ENCODE results near the gene ITPKB. TPM values are rescaled to one million over a fixed set of nuclear protein-coding genes. Genes with fewer than 3 reads are reported as not detected.

Gene ITPKB
- total RNA-seq, 1 donor from 2014 or later: 10.5 TPM

DNA sequence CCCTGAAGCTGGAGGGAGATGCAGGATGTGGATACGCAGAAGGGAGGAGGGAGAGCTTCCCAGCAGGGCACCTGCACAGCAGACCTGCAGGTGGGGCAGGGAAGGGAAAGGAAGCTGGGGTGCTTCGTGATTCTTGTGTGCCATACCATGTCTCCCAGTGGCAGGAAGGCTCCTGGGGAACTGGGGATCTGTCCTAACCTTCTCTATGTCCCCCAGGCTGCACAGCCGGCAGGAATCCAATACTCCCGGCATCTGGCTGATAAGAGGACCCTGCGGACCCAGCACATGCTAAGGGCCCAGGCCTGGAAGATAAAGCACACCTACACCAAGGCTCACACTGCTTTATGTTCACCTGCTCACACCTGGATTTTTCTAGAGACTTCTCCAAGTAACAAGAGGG, 79.4 kb downstream of the ITPKB start:
- intact Hi-C loops (cut with DNase I): loop anchor here (2.0 to 5.0 kb wide), 2 partner anchors 43 to 78 kb away; partner anchors contain the start of gene ITPKB
- DNase-seq (ENCODE audit: low spot score): no peak

DNA sequence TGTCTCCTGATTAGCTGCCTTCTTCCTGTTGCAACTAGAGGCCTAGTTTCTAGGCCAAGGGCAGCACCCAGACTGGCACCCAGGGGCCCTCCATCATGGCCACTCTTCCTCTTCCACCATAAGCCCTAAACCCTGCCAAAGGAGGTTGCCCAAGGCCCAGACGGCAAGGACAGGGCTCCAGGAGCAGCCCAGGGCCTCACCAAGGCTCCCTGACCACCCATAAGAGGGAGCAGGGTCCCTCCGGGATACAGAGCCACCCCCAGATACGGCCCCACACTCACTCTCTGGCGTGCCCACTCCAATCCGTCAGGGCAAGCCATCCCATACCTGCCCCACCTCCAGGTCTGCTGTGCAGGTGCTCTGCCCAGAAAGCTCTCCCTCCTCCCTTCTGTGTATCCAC, 79.9 kb downstream of the ITPKB start:
- intact Hi-C loops (cut with DNase I): no loop called here
- no peak for DNase-seq (ENCODE audit: low spot score)

DNA sequence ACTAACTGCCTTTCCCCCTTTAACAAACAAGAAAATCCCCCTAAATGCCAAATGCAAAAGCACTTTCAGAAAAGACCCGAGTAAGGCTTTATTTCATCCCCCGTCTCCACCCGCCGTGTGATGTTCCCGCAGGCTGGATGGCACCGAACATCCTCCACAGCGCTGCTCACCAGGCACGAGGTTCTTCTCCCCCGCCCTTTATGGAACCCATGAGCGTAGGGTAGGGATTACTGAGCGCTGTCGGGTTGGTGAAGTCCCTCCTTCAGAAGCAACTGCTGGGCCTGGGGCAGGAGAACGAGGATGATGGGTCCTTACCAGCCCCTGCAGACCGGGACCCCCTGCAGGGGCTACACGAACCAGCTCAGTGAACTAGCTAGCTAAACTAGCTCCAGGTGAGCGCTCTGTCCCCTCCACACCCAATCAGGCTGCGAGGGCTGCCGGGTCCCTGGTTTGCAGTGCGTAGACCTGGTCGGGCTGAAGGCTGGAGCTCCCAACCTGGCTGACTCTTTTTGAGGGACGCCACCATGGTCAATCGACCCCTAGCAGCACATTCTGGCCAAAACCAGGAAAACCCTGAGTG, 80.4 kb downstream of the ITPKB start:
- no peak for DNase-seq (ENCODE audit: low spot score)
- intact Hi-C loops (cut with DNase I): no loop called here

GRCh38 chr1:226657895-226658545, 81.1 kb downstream of the ITPKB start:
- no peak for DNase-seq (ENCODE audit: low spot score)
- intact Hi-C loops (cut with DNase I): no loop called here

GRCh38 chr1:226656601-226657277, 82.3 kb downstream of the ITPKB start:
- intact Hi-C loops (cut with DNase I): no loop called here
- DNase-seq (ENCODE audit: low spot score): no peak

DNA sequence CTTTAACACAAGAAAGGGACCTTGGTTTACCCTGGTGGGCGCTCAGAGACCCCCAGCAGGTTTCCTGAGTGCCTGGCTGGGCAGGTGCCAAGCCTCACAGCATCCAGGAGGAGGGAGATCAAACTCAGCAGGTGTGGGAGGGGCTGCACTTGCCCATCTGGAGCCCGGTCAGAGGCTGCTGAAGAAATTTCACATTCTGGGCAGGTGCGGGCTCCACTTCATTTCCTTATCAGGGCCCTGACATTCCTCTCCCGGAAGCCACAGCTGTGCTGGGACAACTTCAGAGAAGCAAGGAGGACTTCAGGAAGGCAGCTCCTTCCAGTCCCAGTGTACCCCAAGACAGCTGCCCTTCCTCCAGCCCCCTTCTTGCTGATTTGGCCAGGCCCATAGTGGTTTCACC, 82.9 kb downstream of the ITPKB start:
- DNase-seq (ENCODE audit: low spot score): no peak

DNA sequence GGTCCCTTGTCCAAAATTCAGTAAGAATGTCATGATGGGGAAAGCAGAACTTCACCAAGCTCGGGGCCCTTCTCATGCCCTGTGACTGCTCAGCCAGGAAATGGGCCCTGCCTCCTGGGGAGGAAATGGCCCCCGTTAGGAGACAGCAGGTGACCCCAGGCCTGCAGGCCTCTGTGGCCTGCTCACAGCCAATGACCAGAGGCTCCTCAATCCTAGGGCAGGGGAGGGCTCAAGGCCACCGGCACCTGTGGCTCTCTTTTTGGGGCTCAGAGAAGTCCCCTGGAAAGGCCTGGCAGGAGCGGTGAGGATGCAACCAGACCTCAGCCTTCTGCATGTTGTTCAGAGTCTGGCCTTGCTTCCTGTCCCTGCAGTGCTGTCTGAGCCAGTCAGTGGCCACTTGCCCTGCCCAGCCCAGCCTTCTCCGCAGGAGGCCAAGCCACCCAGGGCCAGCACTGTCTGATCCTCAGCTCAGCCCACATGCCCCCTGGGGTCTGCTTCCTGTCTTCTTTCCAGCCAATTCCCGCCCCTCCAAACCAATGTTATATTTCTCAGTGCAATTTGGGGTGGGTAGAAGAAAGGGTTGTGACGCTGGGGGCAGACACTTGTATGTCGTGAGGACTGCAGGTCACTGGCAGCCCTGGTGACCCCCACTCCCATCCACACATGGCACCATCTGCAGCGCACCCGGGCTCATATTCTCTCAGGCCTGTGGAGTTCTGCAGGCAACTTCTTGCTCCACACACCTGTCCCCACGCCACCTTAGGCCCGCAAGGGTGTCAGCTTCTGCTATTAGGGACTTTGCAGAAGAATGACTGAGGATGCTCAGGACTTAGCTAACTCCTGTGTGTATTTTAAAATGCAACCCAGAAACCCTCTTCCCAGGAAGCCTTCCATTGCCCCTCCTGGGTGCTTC, 83.6 kb downstream of the ITPKB start:
- no peak for DNase-seq (ENCODE audit: low spot score)
- intact Hi-C loops (cut with DNase I): no loop called here

More for the DNA sequence above, 82.9 kb downstream of the ITPKB start:
- intact Hi-C loops (cut with DNase I): no loop called here

DNA sequence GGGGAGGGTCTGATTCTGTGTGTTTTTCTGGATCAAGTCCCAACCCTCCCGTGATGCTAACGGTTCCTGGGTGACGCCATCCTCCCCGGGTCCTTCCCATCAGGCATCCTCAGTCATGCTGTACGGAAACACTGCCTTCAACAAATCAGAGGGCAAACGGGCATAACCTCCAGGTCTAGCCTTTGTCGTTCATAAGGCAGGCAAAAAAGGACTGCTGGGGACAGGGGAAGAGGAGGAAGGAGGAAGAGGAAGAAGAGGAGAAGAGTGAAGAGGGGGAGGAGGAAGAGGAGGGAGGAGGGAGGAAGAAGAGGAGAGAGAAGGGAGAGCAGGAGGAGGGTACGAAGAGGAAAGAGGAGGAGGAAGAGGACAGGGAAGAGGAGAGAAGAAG, 84.4 kb downstream of the ITPKB start:
- intact Hi-C loops (cut with DNase I): no loop called here
- DNase-seq (ENCODE audit: low spot score): no peak

DNA sequence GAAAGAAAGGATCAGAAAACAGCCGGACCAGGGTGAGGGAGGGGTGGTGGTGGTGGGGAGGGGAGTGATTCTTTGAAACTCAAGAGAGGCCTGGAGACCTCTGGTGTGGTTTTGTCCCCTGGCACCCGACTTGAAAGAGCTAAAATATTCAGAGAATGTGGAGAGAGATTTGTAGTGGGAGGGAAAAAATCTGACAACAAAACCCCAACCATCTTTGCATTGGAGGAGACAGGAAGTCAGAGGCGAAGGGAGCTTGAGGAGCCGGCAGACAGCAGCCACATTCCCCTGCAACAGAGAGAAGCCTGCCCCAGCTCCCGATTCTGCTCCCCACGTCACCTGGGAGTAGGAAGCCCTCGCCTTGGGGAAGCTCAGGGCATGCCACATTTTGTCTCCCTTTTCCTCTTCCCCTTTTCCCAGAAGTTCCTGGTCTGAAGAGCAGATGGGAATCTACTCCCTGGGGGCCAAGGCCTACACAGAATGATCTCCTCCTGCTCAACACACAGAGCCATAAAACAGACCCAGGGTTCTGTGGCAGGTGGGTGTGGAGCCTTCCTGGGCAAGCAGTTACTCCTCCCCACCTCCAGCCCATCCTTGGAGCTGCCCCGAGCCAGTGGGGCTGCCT, 84.9 kb downstream of the ITPKB start:
- no peak for DNase-seq (ENCODE audit: low spot score)
- intact Hi-C loops (cut with DNase I): no loop called here

DNA sequence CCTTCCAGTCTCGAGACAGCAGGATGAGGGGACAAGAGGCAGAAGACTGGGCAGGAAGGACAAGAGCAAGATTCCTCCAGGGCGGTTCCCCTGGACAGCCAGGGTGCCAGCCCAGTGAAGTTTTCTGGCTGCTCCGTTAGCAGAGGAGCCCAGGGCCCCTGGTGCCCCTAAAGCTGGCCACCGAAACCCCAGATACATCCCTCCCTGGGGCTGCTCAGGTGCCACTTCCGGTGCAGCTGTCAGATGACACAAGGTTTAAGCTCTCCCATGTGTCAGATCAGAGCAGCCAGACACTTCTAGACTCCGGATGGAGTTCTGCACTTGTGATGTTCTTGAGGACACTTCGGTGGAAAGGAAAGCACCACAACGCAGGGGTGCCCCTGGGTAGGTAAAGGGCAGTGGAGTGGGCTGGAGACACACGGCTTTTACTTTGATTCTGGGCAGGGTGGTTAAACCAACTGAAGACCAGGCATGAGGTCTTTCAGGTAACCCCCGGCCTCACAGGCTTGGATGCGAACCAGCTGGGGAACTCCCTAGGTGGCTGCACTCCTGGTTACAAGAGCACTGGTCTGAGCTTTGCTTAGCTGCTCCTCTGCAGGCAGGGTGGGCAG, 85.7 kb downstream of the ITPKB start:
- no peak for DNase-seq (ENCODE audit: low spot score)
- intact Hi-C loops (cut with DNase I): no loop called here

DNA sequence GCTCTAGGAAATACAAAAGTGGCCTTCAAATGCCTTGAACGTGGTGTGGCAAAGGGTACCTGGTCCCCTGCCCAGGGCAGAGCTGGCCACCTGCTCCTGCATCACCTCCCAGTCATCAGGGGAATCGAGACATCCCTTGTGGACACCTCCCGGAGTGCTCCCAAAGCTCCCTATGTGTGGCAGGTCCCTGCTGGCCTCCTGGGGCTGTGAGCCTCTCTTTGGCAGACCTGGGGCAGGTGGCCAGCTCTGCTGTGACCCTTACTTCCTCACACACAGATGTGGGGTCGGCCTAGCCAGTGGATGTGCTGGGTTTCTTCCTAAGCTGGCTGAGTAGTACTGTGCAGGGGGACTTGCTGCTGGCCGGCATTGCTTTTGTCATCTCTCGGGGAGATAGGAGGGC, 86.5 kb downstream of the ITPKB start:
- intact Hi-C loops (cut with DNase I): no loop called here
- no peak for DNase-seq (ENCODE audit: low spot score)

GRCh38 chr1:226651732-226652105, 87.4 kb downstream of the ITPKB start:
- intact Hi-C loops (cut with DNase I): no loop called here
- no peak for DNase-seq (ENCODE audit: low spot score)

DNA sequence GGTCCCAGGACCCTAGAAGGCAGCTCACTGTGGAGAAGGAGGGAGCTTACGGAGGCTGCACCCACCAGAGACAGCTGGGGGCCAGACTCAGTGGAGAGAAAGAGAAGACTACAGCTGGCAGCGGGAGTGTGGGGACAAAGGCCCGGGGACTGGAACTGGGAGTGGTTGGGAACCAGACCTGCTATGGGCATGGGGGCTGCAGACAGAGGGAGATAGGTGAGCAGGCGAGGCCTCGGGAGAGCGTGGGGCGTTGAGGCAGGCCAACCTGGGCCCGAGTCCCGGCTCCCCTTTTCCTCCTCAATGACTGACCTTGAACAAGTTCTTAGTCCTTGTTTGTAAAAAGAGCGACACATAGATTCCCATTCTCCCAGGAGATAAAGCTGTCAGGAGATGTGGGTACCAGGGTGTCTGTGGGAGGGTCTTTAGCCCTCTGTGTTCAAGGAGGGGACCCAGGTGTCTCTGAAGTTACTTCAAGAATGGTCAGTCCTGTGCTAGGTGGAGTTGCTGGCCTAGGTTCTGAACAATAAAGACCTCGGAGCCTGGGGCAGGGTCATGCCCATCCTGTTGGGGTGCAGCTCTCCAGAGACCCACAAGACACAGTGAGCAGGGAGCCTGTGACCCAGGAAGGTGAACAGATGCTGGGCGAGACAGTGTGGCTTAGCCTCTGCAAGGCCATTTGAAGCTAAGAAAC, 87.9 kb downstream of the ITPKB start:
- intact Hi-C loops (cut with DNase I): no loop called here
- no peak for DNase-seq (ENCODE audit: low spot score)

- intact Hi-C loops (cut with DNase I): no loop called here
- no peak for DNase-seq (ENCODE audit: low spot score)
These were observed 88.7 kb downstream of the ITPKB start for GRCh38 chr1:226650236-226650841.

- intact Hi-C loops (cut with DNase I): no loop called here
- no peak for DNase-seq (ENCODE audit: low spot score)
These were observed 89.3 kb downstream of the ITPKB start for GRCh38 chr1:226649780-226650179.

DNA sequence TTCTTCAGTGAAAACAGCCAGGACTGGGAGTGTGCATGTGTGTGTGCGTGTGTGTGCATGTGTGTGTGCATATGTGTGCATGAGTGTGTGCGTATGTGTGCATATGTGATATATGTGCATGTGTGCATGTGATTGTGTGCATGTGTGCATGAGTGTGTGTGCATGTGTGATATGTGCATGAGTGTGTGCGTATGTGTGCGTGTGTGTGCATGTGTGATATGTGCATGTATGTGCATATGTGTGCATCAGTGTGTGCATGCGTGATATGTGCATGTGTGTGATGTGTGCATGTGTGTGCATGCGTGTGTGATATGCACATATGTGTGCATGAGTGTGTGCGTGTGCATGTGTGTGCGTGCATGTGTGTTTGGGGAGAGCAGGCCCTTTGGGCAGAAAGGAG, 89.8 kb downstream of the ITPKB start:
- intact Hi-C loops (cut with DNase I): no loop called here
- DNase-seq (ENCODE audit: low spot score): no peak

DNA sequence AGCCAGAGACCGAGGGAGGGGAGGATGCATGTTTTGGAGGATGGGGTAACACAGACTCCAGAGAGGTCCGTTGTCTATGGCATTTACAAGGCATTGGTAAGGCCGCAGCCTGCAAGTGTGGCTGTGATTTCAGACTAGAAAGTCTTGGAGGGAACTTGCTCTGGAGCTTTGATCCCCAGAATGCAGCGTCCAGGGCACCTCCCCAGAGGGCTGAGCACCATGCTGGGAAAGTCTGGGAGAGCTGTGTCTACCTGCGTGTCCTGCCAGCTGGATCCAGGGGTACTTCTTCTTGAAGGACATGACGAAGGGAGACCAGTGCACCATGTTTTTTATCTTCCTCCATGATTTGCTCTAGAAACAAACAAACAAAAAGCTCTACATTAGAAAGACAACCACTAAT, 90.7 kb downstream of the ITPKB start:
- intact Hi-C loops (cut with DNase I): no loop called here

GRCh38 chr1:226647719-226648118, 91.4 kb downstream of the ITPKB start:
- intact Hi-C loops (cut with DNase I): no loop called here
- no peak for DNase-seq (ENCODE audit: low spot score)

More for the DNA sequence above, 90.7 kb downstream of the ITPKB start:
- no peak for DNase-seq (ENCODE audit: low spot score)
